ENCODE data around the gene MED9. TPM values are rescaled to one million over a fixed set of nuclear protein-coding genes. Genes with fewer than 3 reads are reported as not detected.
A peak's percentile ranks its signal among the peaks of the same experiment; 100 is the strongest.

Gene MED9
- total RNA-seq, 4 donors from 2014 or later, result 5.8 to 15.4 (median 12.2) TPM

DNA sequence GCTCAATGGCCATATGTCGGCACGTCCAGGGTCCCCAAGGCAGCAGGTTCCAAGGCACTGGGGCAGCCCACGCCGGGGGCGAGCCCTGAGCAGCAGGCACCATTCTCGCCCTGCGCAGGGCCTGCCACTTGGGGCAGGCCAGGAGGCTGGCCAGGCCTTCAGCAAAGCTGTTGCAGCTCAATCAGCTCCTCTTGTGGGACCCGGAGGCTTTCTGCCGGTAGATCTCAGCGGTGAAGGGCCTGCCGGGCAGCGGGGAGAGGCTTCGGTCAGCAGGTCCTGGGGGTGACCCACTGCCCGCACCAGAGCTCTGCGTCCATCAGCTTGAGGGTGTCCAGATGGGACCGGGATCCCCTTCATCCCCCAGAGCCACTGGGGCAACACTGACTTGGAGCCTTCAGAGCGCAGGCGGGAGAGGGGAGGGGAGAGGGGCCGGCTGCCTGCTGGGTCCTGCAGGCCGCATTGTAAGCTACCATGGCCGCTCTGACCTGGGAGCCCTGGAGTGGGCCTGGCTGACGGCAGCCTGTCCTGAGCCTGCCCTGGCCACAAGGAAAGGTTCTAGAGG, 28.9 kb downstream of the MED9 start:
- peaks cover 0 to 15% (median 0%) of the 10 kb centered on the region in 3 donors for H3K36me3 ChIP-seq
- no peak overlapping the region for H3K4me3 ChIP-seq
- peaks cover 1 to 18% (median 5%) of the 10 kb centered on the region in 3 donors for H3K4me1 ChIP-seq
- no peak overlapping the region for H3K27ac ChIP-seq
- WGBS, 2 donors, result 94% methylated on average over 9 of the region's 22 CpGs; no CpG with 5 or more reads in 1 of the 2 donors
- TF ChIP-seq POLR2A (IDR thresholded peaks at IDR 0.05), result no peak
- TF ChIP-seq, protein P1, sequence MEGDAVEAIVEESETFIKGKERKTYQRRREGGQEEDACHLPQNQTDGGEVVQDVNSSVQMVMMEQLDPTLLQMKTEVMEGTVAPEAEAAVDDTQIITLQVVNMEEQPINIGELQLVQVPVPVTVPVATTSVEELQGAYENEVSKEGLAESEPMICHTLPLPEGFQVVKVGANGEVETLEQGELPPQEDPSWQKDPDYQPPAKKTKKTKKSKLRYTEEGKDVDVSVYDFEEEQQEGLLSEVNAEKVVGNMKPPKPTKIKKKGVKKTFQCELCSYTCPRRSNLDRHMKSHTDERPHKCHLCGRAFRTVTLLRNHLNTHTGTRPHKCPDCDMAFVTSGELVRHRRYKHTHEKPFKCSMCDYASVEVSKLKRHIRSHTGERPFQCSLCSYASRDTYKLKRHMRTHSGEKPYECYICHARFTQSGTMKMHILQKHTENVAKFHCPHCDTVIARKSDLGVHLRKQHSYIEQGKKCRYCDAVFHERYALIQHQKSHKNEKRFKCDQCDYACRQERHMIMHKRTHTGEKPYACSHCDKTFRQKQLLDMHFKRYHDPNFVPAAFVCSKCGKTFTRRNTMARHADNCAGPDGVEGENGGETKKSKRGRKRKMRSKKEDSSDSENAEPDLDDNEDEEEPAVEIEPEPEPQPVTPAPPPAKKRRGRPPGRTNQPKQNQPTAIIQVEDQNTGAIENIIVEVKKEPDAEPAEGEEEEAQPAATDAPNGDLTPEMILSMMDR (IDR thresholded peaks at IDR 0.05), result no peak
- intact Hi-C loops (cut with DNase I), result no loop called here
- H3K9me3 ChIP-seq, result no peaks in the 10 kb centered on the region
- DNase-seq, result no peak
- H3K27me3 ChIP-seq, result peaks cover 0 to 2% (median 0%) of the 10 kb centered on the region in 4 donors

DNA sequence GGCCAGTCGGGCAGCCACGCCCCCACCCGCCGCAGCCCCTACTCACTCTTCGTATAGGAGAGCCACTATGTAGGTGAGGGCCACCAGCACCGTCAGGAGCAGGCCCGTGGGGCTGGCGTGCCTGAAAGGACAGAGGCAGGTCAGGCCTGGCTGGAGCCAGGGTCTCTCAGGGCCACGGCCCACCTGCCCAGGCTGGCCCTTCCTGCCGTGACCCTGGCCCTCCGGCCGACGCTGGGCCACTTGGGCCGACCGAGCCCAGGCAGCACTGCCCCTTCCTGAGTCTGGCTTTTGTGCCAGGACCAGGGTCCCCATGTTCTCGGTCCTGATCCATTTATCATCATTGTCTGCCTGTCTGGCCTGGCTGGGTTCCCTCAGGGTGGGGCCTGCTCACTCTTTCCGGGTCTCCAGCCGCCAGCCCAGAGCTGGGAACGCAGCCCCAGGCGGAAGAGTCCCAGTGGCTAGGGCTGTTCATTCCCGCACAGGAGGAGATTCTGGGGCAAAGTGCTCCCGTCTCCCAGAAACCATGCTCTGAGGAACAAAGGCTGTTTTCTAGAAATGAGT, 29.5 kb downstream of the MED9 start:
- Histone ChIP-seq H3K9me3 (no peaks in the 10 kb centered on the region), H3K4me3 (no peak overlapping the region), H3K27ac (peak overlapping the region in 1 of 4 donors; percentile 52), H3K36me3 (peaks cover 0 to 15% (median 0%) of the 10 kb centered on the region in 3 donors), H3K4me1 (peaks cover 5 to 24% (median 7%) of the 10 kb centered on the region in 3 donors), H3K27me3 (no peaks in the 10 kb centered on the region)
- intact Hi-C loops (cut with DNase I), result no loop called here
- no peak for DNase-seq
- WGBS, 2 donors, result 56% methylated on average over 6 of the region's 22 CpGs; no CpG with 5 or more reads in 1 of the 2 donors
- TF ChIP-seq, protein P1 (IDR thresholded peaks at IDR 0.05), result no peak
- TF ChIP-seq POLR2A (IDR thresholded peaks at IDR 0.05), result no peak

DNA sequence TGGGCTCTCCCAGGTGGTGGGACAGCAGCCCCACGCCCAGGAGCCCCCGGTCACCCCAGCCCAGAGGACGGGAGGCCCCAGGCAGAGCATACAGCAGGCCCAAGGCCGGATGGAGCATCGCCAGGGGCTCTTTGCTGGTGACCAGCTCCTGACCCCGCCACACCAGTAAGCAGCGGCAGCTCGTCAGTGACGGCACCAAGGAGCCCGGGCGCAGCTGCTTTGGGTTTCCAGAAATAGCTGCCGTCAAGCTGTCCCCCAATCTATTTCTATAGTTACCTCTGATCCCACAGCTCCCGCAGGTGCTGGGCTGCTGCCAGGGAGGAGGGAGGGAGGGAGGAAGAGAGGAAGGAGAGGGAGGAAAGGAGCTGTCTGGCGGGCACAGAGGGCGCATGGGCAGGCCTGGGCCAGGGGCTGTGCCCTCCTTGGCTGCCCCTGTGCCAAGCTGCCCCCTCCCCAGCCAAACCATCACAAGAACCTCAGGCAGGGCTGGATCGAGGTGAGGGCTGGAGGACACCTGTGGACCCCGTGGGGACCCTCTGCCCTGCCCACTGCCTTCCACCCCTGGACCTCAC, 30.2 kb downstream of the MED9 start:
- Histone ChIP-seq H3K27ac (peak overlapping the region in 1 of 4 donors; percentile 52), H3K4me1 (peaks cover 5 to 31% (median 11%) of the 10 kb centered on the region in 3 donors), H3K9me3 (no peaks in the 10 kb centered on the region), H3K36me3 (peaks cover 0 to 15% (median 0%) of the 10 kb centered on the region in 3 donors), H3K4me3 (no peak overlapping the region), H3K27me3 (no peaks in the 10 kb centered on the region)
- TF ChIP-seq, protein P1 (IDR thresholded peaks at IDR 0.05), result no peak
- TF ChIP-seq POLR2A (IDR thresholded peaks at IDR 0.05), result no peak
- intact Hi-C loops (cut with DNase I), result no loop called here
- WGBS, 2 donors, result 41 to 69% methylated on average over 8 to 9 of the region's 17 CpGs
- no peak for DNase-seq

DNA sequence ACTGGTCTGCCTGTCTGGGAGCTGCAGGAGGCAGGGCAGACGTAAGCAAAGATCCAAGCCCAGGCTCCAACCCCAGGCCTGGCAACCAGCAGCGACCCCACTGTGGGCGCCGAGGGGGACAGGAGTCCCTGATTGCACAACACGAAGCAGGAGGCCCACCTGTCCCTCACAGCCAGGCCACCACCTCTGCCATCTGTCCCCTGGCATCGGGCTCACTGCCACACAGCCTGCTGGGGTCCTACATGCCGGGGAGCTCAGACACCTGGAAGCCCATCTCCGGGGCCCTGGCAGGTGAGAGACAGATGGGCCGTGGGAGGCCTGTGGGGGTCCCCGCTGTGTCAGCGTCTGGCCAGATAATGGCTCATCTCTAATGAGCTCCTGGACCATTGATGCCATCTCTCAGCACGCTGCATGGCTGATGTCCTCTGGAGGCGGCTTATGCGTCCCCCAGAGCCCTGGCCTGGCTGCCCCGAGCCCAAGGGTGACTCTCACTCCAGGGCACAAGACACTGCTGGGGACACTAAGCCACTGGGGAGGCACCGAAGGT, 30.7 kb downstream of the MED9 start:
- H3K36me3 ChIP-seq, result peaks cover 0 to 15% (median 0%) of the 10 kb centered on the region in 3 donors
- H3K4me1 ChIP-seq, result peaks cover 5 to 36% (median 16%) of the 10 kb centered on the region in 3 donors
- no peaks in the 10 kb centered on the region for H3K9me3 ChIP-seq
- no peak overlapping the region for H3K4me3 ChIP-seq
- H3K27ac ChIP-seq, result peak overlapping the region in 1 of 4 donors; percentile 52
- DNase-seq, result no peak
- intact Hi-C loops (cut with DNase I), result no loop called here
- WGBS, 2 donors, result 80% methylated on average over 1 of the region's 16 CpGs; no CpG with 5 or more reads in 1 of the 2 donors
- H3K27me3 ChIP-seq, result no peaks in the 10 kb centered on the region
- TF ChIP-seq, protein P1 (IDR thresholded peaks at IDR 0.05), result no peak
- no peak for TF ChIP-seq POLR2A (IDR thresholded peaks at IDR 0.05)

DNA sequence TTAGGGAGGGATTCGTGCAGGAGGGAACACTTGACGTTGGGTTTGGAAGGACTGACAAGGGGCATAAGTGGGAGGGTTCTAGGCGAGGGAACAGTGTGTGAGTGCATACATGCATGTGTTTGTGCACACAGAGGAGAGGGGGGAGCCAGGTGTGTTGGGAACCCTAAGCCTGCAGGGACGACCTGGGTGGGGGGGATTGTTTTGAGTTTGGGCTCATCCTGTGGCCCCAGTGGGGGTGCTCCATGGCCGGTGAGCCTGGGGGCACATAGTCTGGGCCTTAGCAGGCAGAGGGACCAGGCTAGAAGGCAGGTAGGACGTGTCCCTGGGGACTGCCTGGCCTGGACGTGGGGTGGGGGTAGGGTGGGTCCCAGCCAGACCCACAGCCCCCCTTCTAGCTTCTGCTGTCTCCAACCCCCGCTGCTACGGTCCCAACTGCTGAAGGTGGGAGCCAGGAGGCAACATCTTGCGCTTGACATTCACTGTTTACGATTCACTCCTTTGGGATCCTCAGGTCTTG, 31.3 kb downstream of the MED9 start:
- DNase-seq, result no peak
- no peak for TF ChIP-seq POLR2A (IDR thresholded peaks at IDR 0.05)
- TF ChIP-seq, protein P1 (IDR thresholded peaks at IDR 0.05), result no peak
- intact Hi-C loops (cut with DNase I), result no loop called here
- Histone ChIP-seq H3K4me1 (peaks cover 5 to 38% (median 16%) of the 10 kb centered on the region in 3 donors), H3K27ac (no peak overlapping the region), H3K9me3 (no peaks in the 10 kb centered on the region), H3K36me3 (peaks cover 0 to 15% (median 0%) of the 10 kb centered on the region in 3 donors), H3K27me3 (no peaks in the 10 kb centered on the region), H3K4me3 (no peak overlapping the region)
- WGBS, 2 donors, result 84 to 85% methylated on average over 6 of the region's 11 CpGs

All from esophagus squamous epithelium (tissue), 5 donors.